Activated naive CD4-positive, alpha-beta T cell treated with anti-CD3 and anti-CD28 coated beads, Interleukin-2, amount 50 U/mL, for 16 hours (primary cell): ENCODE results near the gene LSM4.
"Not testable (repeated sequence)": the region's sequence is repeated elsewhere in the genome, so short reads cannot be mapped to it uniquely, and the experiment has no call there.

Experiments used
- DNase-seq: peaks from one replicate; pipeline ENCODE4 v3.0.0-alpha.2; 2020

LSM4 gene

GRCh38 chr19:18340190-18340989 is 17.5 kb upstream of the LSM4 start, which contains the start of gene PGPEP1:
Gene PGPEP1, plus strand, starts transcription at chr19:18340598. Its CDS starts 84 bp downstream, at chr19:18340682.
- DNase-seq = peak; percentile 66

GRCh38 chr19:18339723-18340122 is 16.8 kb upstream of the LSM4 start:
- no peak for DNase-seq

GRCh38 chr19:18338541-18338940 is 15.7 kb upstream of the LSM4 start:
- DNase-seq = no peak

GRCh38 chr19:18336121-18336520 is 13.2 kb upstream of the LSM4 start:
- DNase-seq = no peak

GRCh38 chr19:18333680-18334079 is 10.8 kb upstream of the LSM4 start:
- DNase-seq = no peak

- no peak for DNase-seq
Observed at GRCh38 chr19:18332917-18333530, 10.1 kb upstream of the LSM4 start.

GRCh38 chr19:18330868-18331267 is 8.0 kb upstream of the LSM4 start:
- DNase-seq = no peak

- no peak for DNase-seq
Observed at GRCh38 chr19:18329035-18329376, 6.1 kb upstream of the LSM4 start.

GRCh38 chr19:18328340-18329034 is 5.6 kb upstream of the LSM4 start:
- DNase-seq = peak; percentile 87

- no peak for DNase-seq
Observed at GRCh38 chr19:18326772-18327171, 3.9 kb upstream of the LSM4 start.

- DNase-seq = not testable (repeated sequence)
Observed at GRCh38 chr19:18324373-18324731, 1.5 kb upstream of the LSM4 start.

GRCh38 chr19:18322318-18322758 is 538 bp downstream of the LSM4 start:
- no peak for DNase-seq

GRCh38 chr19:18321734-18322102 is 1.2 kb downstream of the LSM4 start:
- no peak for DNase-seq

- no peak for DNase-seq
Observed at GRCh38 chr19:18320865-18321733, 1.8 kb downstream of the LSM4 start.

GRCh38 chr19:18319591-18320135 is 3.2 kb downstream of the LSM4 start:
- DNase-seq = no peak

- no peak for DNase-seq
Observed at GRCh38 chr19:18317961-18318800, 4.7 kb downstream of the LSM4 start.

- DNase-seq = no peak
Observed at GRCh38 chr19:18313398-18313797, 9.5 kb downstream of the LSM4 start.

- no peak for DNase-seq
Observed at GRCh38 chr19:18312092-18312534, 10.8 kb downstream of the LSM4 start.

GRCh38 chr19:18311502-18312091 is 11.3 kb downstream of the LSM4 start:
- no peak for DNase-seq

- DNase-seq = no peak
Observed at GRCh38 chr19:18310966-18311365, 11.9 kb downstream of the LSM4 start.
